Rectal smooth muscle tissue (tissue), 1 donor: ENCODE measurements around the gene CPN2.

Experiments
- H3K27ac ChIP-seq: one replicate; pipeline ENCODE4 v1.7.0; 2013; ENCODE audit warnings: low read depth, low read length, inconsistent platforms
- H3K27me3 ChIP-seq: one replicate; pipeline ENCODE4 v1.7.0; 2013; ENCODE audit warnings: low read length; ENCODE audit not compliant: control insufficient read depth, insufficient read depth
- H3K36me3 ChIP-seq: one replicate; pipeline ENCODE4 v1.7.0; 2013; ENCODE audit warnings: low read length; ENCODE audit not compliant: control insufficient read depth, insufficient read depth
- H3K4me1 ChIP-seq: one replicate; pipeline ENCODE4 v1.7.0; 2013; ENCODE audit warnings: low read length; ENCODE audit not compliant: control insufficient read depth, insufficient read depth
- H3K4me3 ChIP-seq: one replicate; pipeline ENCODE4 v1.7.0; 2013; ENCODE audit warnings: low read length
- H3K9ac ChIP-seq: one replicate; pipeline ENCODE4 v1.7.0; 2013; ENCODE audit warnings: low read length

The CPN2 gene

GRCh38 chr3:194321693-194322640 lies 29.2 kb downstream of the CPN2 start:
- Histone ChIP-seq H3K27me3 (peaks cover 4% of the 10 kb centered on the region), H3K27ac (no peak overlapping the region), H3K9ac (no peak overlapping the region), H3K36me3 (no peaks in the 10 kb centered on the region), H3K4me3 (no peak overlapping the region), H3K4me1 (peaks cover 11% of the 10 kb centered on the region)

- Histone ChIP-seq H3K4me3 (no peak overlapping the region), H3K9ac (no peak overlapping the region), H3K36me3 (no peaks in the 10 kb centered on the region), H3K27me3 (peaks cover 4% of the 10 kb centered on the region), H3K4me1 (peaks cover 11% of the 10 kb centered on the region), H3K27ac (no peak overlapping the region)
Measured at GRCh38 chr3:194320744-194321243, 30.3 kb downstream of the CPN2 start.

DNA sequence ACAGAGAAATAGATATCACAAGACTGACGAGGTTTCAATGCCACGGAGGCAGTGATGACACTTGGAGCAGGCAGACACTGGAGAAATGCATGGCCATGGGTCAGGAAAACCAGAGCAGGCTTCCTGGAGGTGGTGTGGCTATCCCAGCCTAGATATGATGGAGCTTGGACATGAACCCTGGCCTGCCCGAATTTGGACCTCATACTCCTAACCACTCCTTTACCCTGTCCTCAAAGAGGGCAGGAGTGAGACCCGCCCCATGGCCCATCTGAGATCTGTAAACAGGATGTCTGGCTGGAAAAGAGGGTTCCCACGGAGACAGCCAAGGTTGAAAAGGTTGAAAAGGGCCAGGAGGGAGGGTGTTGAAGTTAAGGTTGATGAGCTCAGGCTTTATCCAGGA lies 31.0 kb downstream of the CPN2 start:
- Histone ChIP-seq H3K27ac (no peak overlapping the region), H3K27me3 (peaks cover 4% of the 10 kb centered on the region), H3K4me3 (no peak overlapping the region), H3K36me3 (no peaks in the 10 kb centered on the region), H3K9ac (no peak overlapping the region), H3K4me1 (peaks cover 13% of the 10 kb centered on the region)

DNA sequence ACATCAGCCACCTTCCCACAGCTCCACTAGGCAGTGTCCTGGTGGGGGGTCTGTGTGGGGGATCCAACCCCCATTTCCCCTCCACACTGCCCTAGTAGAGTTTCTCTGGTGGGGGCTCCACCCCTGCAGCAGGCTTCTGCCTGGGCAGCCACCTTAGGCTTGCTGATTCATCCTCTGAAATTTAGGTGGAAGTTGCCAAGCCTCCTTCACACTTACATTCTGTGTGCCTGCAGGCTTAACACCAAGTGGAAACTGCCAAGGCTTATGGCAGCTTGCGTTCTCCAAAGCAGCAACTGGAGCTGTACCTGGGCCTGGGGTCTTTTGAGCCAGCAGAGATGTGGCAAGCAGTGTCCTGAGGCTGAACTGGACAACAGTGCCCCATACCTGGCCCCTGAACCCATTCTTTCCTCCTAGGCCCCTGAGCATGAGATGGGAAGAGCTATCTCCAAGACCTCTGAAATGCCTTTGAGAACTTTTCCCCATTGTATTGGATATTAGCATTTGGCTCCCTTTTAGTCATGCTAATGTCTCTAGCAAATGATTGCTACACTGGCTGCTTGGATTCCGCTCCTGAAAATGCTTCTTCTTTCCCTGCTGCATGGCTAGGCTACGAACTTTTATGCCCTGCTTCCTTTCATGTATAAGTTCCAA lies 32.5 kb downstream of the CPN2 start:
- no peaks in the 10 kb centered on the region for H3K36me3 ChIP-seq
- H3K4me3 ChIP-seq, result no peak overlapping the region
- no peak overlapping the region for H3K9ac ChIP-seq
- peaks cover 10% of the 10 kb centered on the region for H3K4me1 ChIP-seq
- H3K27me3 ChIP-seq, result peaks cover 7% of the 10 kb centered on the region
- no peak overlapping the region for H3K27ac ChIP-seq

DNA sequence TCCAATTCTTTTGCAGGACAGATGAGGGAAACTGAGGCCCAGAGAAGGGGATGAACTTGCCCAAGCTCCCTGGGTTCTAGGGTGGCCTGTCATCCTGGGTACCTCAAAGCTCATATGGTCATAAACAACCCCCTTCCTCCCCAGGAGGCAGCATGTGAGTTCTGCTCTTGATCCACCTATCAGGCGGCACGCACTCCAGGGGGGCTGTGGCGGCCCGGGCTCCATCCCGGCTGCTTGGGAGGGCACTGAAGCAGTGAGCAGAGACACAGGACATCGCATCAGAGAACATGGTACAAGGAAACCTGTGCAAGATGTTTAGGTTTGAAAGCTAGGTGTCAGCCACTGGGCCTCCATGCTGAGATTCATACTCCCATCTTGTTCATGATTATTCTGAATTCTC lies 34.2 kb downstream of the CPN2 start:
- no peak overlapping the region for H3K4me3 ChIP-seq
- H3K27me3 ChIP-seq, result peaks cover 3% of the 10 kb centered on the region
- H3K9ac ChIP-seq, result no peak overlapping the region
- peaks cover 19% of the 10 kb centered on the region for H3K4me1 ChIP-seq
- no peaks in the 10 kb centered on the region for H3K36me3 ChIP-seq
- H3K27ac ChIP-seq, result no peak overlapping the region

DNA sequence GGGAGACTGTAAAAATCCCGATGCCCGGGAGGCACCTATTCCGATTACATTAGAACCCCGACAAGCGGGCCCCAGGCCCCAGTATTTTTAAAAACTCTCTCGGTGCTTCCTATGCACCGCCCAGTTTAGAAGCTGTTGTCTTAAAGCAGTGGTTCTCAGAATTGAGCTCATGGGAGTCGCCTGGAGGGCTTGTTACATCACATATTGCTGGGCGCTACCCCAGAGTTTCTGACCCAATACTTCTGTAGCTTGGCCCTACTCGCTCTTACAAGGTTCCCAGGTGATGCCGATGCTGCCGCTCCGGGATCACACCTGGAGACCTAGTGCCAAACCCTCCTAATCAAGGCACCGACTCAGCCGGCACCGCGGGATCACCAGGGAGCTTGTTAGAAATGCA lies 35.2 kb downstream of the CPN2 start:
- H3K4me1 ChIP-seq, result peaks cover 21% of the 10 kb centered on the region
- no peaks in the 10 kb centered on the region for H3K36me3 ChIP-seq
- H3K4me3 ChIP-seq, result no peak overlapping the region
- H3K9ac ChIP-seq, result no peak overlapping the region
- peaks cover 3% of the 10 kb centered on the region for H3K27me3 ChIP-seq
- H3K27ac ChIP-seq, result no peak overlapping the region

GRCh38 chr3:194315088-194315964 lies 35.8 kb downstream of the CPN2 start:
- peak overlapping the region; percentile 63 for H3K9ac ChIP-seq
- no peaks in the 10 kb centered on the region for H3K36me3 ChIP-seq
- H3K4me3 ChIP-seq, result peak overlapping the region; percentile 72
- H3K27me3 ChIP-seq, result peaks cover 3% of the 10 kb centered on the region
- H3K27ac ChIP-seq, result peak overlapping the region; percentile 65
- peaks cover 21% of the 10 kb centered on the region for H3K4me1 ChIP-seq

DNA sequence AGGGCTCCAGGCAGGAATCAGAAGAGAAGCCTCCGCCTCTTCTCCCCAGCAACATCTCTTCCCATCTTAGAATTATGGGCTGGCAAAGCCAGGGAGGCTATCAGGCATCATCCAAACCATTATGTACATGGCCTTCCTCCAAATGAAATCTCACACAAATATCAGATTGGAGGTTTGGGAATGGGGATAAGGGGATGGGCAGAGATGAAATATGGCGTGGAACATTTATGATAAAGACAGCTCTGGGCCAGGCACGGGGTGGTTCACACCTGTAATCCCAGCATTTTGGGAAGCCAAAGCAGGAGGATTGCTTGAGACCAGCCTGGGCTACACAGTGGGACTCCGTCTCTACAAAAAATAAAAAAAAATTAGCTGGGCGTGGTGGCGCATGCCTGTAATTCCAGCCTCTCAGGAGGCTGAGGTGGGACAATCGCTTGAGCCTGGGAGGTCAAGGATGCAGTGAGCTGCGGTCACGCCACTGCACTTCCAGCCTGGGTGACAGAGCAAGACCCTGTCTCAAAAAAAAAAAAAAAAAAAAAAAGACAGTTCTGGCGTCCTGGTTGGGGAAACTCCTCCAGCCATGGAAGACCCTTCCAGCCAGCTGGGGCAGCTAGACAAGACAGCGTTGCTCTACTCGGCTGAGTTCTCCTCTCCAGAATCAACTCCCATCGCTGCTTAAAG lies 36.6 kb downstream of the CPN2 start:
- H3K9ac ChIP-seq, result no peak overlapping the region
- H3K36me3 ChIP-seq, result no peaks in the 10 kb centered on the region
- H3K27ac ChIP-seq, result peak overlapping the region; percentile 65
- H3K27me3 ChIP-seq, result peaks cover 3% of the 10 kb centered on the region
- peaks cover 21% of the 10 kb centered on the region for H3K4me1 ChIP-seq
- peak overlapping the region; percentile 72 for H3K4me3 ChIP-seq

DNA sequence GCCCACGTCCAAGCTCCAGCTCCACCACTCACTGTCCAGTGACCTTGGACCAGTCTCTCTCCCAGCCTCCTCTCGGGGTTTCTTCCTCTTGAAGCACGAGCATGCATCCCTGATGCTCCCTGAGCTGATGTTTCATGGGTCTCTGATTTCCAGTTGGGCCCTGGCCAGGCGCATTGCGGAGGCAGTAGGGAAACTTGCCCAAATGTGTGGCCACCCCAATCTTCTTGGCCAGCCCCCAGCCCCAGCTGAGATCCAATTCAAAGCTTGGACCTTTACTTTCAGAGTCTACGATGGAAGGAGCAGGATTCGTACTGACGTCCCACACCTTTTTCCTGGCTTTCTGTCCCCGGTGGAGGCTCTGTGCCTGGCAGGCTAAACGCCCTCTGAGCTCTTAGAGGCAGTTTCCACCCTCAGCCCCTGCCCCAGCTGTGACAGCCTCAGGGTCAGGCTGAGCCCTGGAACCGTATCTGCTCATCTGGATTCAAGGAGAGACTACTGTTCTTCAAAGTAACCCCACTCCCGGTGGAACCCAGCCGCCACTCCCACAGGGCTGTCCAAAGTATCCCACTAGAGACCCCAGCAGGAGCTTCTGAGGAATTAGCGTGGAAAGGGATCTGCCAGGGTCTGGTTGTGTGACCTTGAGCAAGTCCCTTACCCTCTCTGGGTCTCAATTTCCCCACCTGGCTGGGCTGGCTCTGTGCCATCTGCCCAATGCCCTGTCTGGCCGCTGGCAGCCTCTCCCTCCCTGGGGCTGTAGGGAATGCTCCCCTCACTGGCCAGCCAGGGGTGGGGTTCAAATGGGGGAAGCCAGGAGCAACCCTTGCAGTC lies 37.4 kb downstream of the CPN2 start:
- Histone ChIP-seq H3K36me3 (no peaks in the 10 kb centered on the region), H3K4me1 (peaks cover 21% of the 10 kb centered on the region), H3K4me3 (no peak overlapping the region), H3K27ac (peak overlapping the region; percentile 81), H3K27me3 (peaks cover 3% of the 10 kb centered on the region), H3K9ac (no peak overlapping the region)

DNA sequence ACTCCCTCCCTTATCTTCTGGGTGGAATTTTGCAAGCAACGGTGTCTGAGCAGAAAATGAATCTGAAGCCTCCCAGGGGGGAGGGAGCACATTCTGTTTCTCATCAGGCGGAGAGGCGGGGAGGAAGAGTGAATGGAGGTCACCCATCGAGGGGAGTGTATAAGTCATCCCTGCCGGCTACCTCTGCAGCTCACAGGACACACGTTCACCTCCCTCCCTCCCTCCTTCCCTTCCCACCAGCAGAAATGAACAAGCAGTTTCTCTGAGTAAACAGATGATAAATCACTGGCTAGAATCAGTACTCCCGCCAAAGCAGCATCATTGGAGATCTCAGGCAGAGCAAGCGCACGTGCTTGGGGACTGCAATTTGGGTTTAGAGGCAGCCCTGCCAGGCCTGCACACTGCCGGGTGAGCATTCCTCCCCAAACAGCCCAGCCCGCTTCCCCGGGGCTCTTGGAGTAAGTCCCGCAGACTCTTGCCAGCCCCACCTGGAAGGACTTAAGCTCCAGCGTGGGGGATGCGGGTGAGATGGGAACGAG lies 38.3 kb downstream of the CPN2 start:
- peak overlapping the region; percentile 31 for H3K4me3 ChIP-seq
- no peak overlapping the region for H3K9ac ChIP-seq
- H3K36me3 ChIP-seq, result no peaks in the 10 kb centered on the region
- H3K27me3 ChIP-seq, result peaks cover 3% of the 10 kb centered on the region
- peaks cover 21% of the 10 kb centered on the region for H3K4me1 ChIP-seq
- peak overlapping the region; percentile 81 for H3K27ac ChIP-seq
